HG02588 (cell line): Measurements from ENCODE around the gene KIF22.
A peak's percentile ranks its signal among the peaks of the same experiment; 100 is the strongest.
"Not testable (repeated sequence)": the region's sequence is repeated elsewhere in the genome, so short reads cannot be mapped to it uniquely, and the experiment has no call there.

Experiments
- ATAC-seq: cut with Tn5 transposase; IDR thresholded peaks from one replicate; pipeline ENCODE4 v1.9.1; 2021; ENCODE audit warnings: mild to moderate bottlenecking, moderate library complexity; ENCODE audit not compliant: unreplicated experiment

The KIF22 gene

DNA sequence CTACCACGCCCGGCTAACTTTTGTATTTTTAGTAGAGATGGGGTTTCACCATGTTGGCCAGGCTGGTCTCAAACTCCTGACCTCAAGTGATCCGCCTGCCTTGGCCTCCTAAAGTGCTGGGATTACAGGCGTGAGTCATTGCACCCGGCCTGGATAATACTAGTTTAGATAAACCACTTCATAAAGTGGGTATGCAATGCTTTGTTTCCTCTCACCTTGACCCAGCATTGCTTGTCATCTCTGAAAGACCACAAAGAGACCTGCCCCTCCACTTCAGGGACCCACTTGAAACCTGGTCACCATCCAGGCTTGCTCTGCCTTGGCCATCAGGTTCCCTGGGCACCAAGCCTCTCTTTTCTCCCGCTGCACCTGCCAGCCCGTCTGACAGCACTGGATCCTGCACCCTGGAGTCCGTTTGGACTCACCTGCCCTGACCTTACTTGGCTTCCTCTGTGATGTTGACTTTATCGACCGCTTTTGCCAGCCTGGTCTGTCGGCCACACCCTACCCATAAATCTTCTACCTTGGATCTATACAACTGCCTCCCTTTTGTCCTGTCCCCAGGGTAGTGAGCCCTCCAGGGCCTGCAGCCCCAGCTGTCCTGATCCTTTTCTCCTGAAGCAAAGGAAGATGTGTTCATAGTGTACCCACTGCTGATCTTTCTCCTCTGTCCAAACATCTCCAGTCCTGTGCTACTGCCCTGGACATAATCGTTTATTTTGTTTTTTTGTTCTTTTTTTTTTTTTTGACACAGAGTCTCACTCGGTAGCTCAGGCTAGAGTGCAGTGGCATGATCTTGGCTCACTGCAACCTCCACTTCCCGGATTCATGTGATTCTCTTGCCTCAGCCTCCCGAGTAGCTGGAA lies 25.2 kb upstream of the KIF22 start:
- no peak for ATAC-seq

GRCh38 chr16:29766571-29766970 lies 24.0 kb upstream of the KIF22 start:
- no peak for ATAC-seq

GRCh38 chr16:29767062-29767461 lies 23.5 kb upstream of the KIF22 start:
- ATAC-seq = no peak

GRCh38 chr16:29769507-29769906 lies 21.0 kb upstream of the KIF22 start:
- no peak for ATAC-seq

DNA sequence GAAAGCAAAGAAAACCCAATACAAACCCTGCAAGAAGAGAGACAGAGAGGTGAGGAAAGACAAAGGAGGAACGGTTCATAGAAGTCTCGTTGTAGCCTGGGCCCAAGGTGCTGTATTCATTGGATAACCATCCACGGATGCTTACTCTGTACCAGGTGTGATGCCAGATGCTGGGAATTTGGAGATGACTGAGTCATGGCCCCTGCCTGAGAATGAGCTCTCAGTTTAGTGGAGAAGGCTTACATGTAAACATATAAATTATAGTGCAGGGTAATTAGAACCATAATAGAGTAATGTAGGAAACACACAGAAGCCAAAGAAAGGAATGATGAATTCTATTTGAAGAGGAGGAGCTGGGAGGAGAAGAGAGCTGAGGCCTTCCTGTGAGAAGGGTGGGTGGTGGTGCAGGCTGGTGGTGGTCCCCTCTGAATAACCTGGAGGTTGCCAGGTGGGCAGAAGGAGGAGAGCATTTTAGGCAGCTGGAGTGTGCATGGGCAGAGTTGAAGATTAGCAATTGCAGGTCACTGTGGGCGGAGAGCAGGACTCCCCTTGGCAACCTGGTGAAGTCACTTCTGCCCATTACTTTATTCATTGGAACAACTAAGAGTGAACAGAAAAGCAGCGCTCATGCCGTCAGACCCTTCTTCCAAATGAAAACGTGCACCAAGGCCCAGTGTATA lies 20.2 kb upstream of the KIF22 start:
- no peak for ATAC-seq

DNA sequence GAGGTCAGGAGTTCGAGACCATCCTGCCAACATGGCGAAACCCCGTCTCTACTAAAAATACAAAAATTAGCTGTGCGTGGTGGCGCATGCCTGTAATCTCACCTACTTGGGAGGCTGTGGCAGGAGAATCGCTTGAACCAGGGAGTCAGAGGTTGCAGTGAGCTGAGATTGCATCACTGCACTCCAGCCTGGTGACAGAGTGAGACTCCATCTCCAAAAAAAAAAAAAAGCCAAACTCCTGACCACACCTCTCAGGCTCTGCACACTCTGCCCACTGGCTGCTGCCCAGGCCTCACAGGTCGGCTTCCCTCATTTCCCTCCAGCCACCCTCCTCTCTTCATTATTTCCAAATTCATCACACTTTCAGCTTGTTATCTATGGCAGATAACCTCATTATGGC lies 18.2 kb upstream of the KIF22 start:
- ATAC-seq = not testable (repeated sequence)

GRCh38 chr16:29774730-29775129 lies 15.8 kb upstream of the KIF22 start:
- ATAC-seq = no peak

DNA sequence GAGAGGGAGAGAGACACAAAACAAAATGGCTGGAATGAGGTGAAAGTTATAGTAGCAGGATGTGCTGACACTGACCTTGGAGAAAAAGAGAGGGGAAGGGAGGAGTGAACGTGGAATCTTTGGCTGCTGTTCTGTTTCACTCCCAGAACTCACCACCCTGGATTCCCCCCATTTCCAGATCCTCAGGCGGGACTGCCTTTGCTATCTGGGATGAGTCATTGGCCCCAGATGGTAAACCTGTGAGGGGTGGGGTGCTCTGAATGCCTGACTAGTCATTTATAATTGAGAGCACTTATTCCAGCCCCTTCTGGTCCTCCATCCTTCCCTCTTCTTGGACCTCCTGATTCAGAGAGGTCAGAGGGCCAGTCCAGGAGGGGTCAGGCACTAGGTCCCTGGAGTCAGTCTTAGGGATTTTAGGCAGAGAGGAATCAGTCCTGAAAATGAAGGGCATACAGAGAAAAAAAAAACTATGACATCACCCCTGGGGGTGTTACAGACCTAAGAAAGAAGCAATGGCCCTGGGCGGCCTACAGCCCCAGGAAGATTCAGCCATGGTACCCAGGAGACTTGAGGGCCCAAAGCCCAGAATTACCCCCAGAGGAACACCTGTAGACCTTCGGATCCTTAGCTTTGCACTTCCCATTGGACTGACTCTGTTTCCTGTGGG lies 14.7 kb upstream of the KIF22 start:
- ATAC-seq = no peak

GRCh38 chr16:29777576-29778350 lies 12.8 kb upstream of the KIF22 start, which contains the start of gene ZG16:
TSS of gene ZG16 (plus strand) at chr16:29778256. CDS start at chr16:29779267, 1,011 bp downstream.
- no peak for ATAC-seq

DNA sequence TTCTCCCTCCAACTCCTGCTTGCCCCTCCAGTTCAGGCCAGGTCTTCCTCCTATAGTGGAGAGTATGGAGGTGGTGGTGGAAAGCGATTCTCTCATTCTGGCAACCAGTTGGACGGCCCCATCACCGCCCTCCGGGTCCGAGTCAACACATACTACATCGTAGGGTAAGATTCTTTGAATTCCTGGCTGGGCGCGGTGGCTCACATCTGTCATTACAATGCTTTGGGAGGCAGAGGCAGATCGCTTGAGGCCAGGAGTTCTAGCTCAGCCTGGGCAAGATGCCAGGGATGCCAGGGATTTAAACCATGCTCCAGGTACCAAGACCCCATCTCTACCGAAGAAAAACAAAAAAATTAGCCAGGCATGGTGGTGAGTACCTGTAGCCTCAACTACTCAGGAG lies 11.1 kb upstream of the KIF22 start:
- ATAC-seq = no peak

- ATAC-seq = not testable (repeated sequence)
Observed at GRCh38 chr16:29783094-29783953, 7.2 kb upstream of the KIF22 start.

GRCh38 chr16:29784157-29784556 lies 6.4 kb upstream of the KIF22 start:
- ATAC-seq = no peak

DNA sequence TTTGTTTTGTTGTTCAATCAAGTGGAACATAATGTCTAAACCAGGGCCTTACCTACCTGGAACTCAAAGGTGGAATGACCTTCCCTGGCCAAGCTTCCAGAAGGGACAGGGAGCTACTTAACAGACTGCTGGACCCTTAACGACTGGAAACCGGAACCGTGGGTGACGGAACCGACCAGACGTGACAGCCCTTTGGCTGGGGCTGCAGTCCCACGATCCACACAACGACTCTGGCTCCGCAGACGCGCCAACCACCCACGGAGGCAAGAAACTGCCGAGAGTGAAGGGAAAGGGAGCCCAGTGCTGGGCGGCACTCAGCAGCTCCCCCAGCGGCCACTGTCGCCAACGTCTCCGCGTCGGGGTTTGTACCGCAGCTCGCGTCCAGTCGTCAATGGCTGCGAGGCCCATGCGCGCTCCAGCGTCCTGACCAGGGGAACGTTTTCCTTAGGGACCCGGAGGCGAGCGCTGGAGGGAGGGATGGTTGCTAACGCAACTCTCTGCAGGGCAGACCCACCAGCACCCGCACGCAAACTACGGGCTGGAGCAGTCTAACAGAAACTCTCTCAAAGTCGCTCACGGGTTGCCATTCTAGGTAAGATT lies 5.5 kb upstream of the KIF22 start:
- no peak for ATAC-seq

DNA sequence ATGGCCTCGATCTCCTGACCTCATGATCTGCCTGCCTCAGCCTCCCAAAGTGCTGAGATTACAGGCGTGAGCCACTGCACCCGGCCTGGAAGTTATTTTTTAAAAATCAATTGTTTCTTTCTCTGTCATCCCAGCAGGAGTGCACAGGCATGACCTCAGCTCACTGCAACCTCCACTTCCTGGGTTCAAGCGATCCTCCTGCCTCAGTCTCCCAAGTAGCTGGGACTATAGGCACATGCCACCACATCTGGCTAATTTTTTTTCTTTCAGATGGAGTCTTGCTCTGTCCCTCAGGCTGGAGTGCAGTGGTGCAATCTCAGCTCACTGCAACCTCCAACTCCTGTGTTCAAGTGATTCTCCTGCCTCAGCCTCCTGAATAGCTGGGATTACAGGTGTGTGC lies 3.4 kb upstream of the KIF22 start:
- not testable (repeated sequence) for ATAC-seq

GRCh38 chr16:29789775-29790182 lies 772 bp upstream of the KIF22 start:
- no peak for ATAC-seq

GRCh38 chr16:29790949-29791844 lies 646 bp downstream of the KIF22 start:
- peak; percentile 6 for ATAC-seq

DNA sequence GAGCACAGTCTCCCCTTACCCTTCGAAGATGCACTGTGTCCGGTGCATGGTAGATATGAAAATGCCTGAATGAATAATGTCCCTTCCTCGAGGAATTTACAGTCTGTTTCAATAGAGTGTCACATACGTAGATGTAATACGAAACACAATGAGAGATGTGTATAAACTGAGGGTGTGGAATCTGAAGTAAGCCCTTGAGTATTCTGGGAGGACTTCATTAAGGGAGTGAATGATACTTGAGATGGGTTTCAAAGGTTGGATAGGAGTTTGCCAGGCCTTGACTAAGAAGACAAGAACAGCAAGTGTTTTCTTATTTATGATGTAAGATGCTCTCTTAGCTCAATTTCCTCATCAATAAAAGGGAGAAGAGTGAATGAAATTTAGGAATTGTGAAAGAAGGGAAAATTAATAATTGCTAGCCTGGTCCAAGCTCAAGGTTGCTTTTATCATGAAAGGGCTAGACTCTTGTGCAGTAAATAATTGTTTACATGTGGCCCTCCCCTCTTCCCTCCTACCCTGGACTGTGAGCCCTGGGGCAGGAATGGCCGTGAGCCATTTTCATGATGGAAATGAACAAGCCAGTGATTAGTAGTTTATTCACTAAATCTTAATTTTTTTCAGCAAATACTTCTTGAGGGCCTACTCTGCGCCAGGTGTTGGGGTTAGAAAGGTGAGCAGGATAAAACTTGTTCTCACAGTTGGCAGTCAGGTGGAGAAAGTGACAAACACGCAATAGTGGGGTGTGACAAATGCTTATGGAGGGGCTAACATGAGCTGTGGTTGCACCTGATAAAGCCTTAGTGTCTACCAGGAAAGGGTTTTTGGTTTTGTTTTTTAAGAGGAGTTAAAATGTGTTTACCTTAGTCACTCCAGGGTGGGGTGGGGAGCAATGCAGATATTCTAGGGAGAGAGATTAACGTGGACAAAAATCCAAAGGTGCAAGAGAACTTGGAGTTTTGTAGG lies 1.6 kb downstream of the KIF22 start:
- no peak for ATAC-seq
